ENCODE measurements around the gene OPHN1.

- no peak for TF ChIP-seq FOXP2 (optimal IDR thresholded peaks at IDR 0.05; ENCODE audit: borderline replicate concordance, extremely low read depth, extremely low read length, insufficient read depth)
- TF ChIP-seq POLR2AphosphoS5 (IDR thresholded peaks at IDR 0.05; ENCODE audit: low read depth, low read length) = no peak
Observed at GRCh38 chrX:68072041-68072440, 361.3 kb downstream of the OPHN1 start.
